Gastrocnemius medialis (tissue), 4 donors: ENCODE results near the gene PLEKHN1.
A peak's percentile ranks its signal among the peaks of the same experiment; 100 is the strongest.

Source experiments
- CTCF ChIP-seq, 5 experiments: fragments of 450-650 bp in 3 of 5; fragments of 200-600 bp in 2 of 5; sonication (generic) in 2 of 5; IDR thresholded peaks in 4 of 5; conservative IDR thresholded peaks in 1 of 5; 1 replicate in 4 of 5; 2 replicates in 1 of 5; pipeline ENCODE4 v1.5.1; 2016 to 2019; ENCODE audit warnings: antibody characterized with exemption in 5 of 5, mild to moderate bottlenecking in 3 of 5, moderate library complexity in 3 of 5
- POLR2A ChIP-seq, 2 donors: fragments of 450-650 bp; IDR thresholded peaks; one replicate each; pipeline ENCODE4 v1.6.1; 2017; ENCODE audit warnings: antibody characterized with exemption in 2 of 2, mild to moderate bottlenecking in 2 of 2, moderate library complexity in 2 of 2

- TF ChIP-seq CTCF (IDR thresholded peaks at IDR 0.05 in 4 of 5, conservative IDR thresholded peaks at IDR 0.05 in 1 of 5): peak in 1 of 5 experiments; percentile 22
- TF ChIP-seq POLR2A (IDR thresholded peaks at IDR 0.05): no peak
Measured at GRCh38 chr1:1014799-1015681, 48.8 kb downstream of the PLEKHN1 start.
